Uterus (tissue), 2 donors: ENCODE data around the gene ZNF823.

Experiments
- CTCF ChIP-seq, 4 experiments: fragments of 200-600 bp in 2 of 4; fragments of 450-650 bp in 2 of 4; sonication (generic) in 2 of 4; IDR thresholded peaks; one replicate each; pipeline ENCODE4 v1.5.1; 2016 to 2019; ENCODE audit warnings: antibody characterized with exemption in 4 of 4, mild to moderate bottlenecking in 2 of 4, moderate library complexity in 1 of 4
- POLR2A ChIP-seq, 2 donors: fragments of 450-650 bp; IDR thresholded peaks; one replicate each; pipeline ENCODE4 v1.6.1; 2016; ENCODE audit warnings: antibody characterized with exemption in 2 of 2, mild to moderate bottlenecking in 1 of 2, moderate library complexity in 1 of 2

GRCh38 chr19:11752244-11752736 is 13.5 kb upstream of the ZNF823 start:
- TF ChIP-seq CTCF (IDR thresholded peaks at IDR 0.05), result no peak
- TF ChIP-seq POLR2A (IDR thresholded peaks at IDR 0.05), result no peak
